ENCODE measurements around the gene DRD3.
A peak's percentile ranks its signal among the peaks of the same experiment; 100 is the strongest.

DRD3 gene

DNA sequence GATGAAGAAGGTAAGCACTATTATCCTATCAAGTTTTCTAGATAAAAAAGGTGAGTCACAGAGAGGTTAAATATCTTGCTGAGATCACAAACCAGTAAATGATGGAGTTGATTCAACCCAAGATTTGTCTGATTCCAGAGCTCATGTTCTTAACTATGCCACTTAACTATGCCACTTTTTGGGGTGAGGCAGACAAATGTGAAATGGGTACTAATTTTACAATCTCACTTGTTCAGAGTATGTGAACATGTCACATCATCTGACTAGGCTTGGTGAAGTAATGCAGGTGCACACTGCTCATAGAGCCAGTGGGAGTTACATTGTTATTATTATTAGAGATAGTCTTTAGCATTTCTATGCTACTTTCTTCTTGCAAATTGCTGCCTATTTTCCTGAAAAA, 2.0 kb downstream of the DRD3 start:
- no peak for DNase-seq

GRCh38 chr3:114176487-114176886, 2.4 kb downstream of the DRD3 start:
- DNase-seq: no peak

- DNase-seq: no peak
Measured at GRCh38 chr3:114175204-114175987, 3.5 kb downstream of the DRD3 start.

GRCh38 chr3:114171677-114172076, 7.2 kb downstream of the DRD3 start:
- no peak for DNase-seq

DNA sequence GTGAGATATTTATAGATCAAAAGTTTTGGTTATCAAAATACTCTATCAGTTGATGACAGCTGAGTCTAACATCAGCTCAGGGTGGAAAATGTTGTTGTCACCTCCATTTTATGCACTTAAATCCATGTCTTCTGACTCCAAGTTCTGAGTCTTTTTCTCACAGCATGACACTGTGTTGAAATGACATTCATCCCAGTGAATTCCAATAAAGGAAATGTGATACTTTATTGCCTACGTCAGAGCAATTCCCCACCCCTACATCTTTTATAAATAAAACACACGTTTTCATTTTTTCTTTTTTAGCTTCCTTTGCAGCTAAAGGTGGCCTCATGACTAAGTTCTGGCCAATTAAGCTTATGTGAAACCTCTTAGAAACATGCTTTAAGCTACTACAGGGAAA, 10.7 kb downstream of the DRD3 start:
- no peak for DNase-seq

GRCh38 chr3:114157321-114157720, 21.5 kb downstream of the DRD3 start:
- no peak for DNase-seq

DNA sequence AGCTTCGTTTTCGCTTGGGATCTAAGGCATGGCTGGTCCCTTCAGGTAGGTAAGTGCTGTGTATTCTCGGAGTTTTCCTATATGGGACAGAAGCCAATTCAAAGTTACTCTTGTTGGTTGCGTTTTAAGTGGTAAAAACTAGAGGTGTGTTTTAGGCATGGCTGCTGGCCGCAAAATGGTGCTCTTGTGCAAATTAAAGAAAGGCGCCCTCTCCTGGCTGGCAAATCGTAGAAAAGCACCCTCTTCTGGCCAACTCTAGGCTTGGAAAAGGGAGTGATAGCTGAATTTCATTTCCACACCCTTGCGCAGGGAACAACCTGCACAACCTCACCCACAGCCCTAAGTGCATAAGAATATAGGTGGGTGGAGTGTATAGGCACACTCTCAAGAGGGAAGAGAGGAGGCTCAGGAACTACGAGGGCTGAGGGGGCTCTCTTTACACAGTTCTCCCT, 23.5 kb downstream of the DRD3 start:
- DNase-seq: peak; percentile 31

- no peak for DNase-seq
Measured at GRCh38 chr3:114154321-114154821, 24.5 kb downstream of the DRD3 start.

DNA sequence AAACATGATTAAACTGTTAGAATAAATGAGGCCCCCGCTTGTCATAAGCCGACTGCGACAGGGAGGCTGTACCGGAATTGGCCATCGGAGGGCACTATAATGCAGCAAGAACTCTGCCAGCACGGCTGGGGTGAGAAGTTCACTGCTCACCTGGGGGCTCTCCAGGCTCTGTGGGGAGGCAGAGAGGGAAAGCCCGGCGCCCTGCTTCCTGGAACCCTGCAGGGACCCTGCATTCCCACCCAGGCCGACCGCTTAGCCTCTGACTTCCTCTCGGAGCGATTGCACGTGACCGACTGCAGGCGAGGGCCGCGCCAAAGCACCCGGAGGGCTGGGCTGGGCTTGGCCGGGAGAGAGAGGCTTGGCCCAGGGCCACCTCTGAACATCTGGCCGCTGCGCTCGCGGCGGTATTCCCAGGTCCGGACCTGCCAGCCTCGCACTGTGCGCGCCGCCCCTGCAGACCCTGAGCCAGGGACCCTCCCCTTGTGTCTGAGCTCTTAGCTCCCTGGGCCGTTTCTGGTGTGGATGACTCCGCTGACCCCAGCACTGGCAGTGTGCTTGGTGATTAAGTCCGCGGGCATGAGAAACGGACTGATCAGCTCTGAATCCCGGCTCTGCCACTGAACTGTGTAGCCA, 26.2 kb downstream of the DRD3 start:
- DNase-seq: peak; percentile 86

DNA sequence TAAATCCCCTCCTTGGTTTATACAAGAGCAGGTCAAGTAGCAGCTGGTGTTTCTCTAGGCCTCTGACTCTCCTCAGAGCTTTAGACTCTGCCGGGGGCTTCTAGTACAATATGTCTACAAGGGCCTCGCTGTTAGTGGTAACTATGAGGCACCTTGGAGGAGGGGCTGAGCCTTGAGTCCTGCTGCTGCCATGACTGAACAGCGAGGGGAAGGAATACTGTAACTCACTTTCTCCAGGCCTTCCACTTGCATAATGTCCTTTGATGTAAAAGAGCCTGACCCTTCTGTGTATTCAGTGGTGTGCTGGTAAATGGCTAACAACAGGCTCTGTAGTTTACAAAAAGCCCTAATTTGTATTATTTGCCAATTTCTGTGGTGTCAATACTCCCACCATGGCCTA, 27.8 kb downstream of the DRD3 start:
- DNase-seq: no peak

DNA sequence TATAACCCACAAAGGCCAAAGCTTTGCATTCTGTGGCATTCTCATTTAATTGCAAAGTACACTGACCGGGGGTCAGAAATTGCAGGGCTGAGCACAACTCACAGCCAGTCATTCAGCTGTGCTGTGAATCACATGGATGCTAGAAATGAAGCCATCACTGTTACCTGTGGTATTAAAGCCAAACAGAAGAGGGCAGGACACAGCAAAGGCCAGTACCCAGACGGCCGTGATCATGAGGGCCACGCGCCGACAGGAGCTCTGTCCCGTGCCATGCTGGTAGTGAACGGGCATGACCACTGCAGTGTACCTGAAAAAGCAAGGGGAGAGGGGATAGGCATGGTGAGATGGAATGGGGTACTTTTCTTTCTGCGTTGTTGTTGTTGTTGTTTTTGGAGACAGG, 31.6 kb downstream of the DRD3 start:
- no peak for DNase-seq

DNA sequence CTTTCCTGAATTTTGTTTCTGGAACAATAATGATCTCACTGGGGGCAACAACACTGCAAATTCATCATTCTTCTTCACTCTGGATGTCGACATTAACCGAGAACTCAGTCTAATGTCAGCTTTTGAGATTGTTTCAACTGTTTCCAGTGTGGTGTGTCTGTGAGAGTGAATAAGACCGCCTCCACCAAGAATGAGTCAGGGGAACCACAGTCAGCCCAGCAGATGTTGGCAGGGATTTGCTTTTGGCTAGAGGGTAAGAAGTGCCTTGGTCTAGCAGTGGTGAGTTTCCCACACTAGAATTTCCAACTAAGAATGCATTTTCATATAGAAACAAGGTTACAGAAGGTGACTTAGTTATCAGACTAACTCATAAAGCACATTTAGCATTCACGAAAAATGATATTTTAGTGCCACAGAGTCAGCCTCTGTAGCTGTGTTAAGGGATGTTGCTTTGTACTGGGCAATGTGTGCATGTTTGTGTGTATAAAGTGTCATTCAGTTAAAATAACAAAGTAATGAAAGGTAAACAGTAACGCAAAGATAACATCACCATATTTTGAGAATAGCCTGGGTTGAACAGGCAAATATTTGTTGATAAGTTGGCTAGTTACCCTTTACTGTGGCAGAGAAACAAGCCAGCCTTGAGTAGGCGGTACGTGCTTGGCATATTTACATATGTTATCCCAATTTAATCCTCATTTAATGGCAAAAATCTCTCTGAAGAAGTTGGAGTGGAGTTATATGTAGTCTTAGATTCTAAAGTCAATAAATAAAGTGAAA, 33.8 kb downstream of the DRD3 start:
- DNase-seq: no peak

DNA sequence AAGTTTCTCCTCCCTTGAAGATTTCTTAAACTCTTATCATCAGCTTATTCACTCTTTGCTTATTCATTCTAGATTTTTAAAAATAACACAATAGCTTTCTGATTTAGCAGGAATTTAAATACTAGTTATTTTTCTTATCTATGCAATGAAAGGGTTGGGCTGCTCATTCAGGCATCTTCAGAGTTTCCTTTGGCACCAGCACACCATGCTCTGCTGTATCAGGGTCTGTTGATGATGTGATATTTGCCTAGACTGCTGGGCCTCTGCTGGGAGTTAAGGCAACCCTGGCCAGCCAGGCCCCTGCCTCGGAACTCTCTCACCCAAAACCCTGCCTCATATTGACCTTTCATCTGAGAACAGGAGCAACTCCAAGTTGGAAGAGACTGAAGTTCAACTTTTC, 35.0 kb downstream of the DRD3 start:
- no peak for DNase-seq

DNA sequence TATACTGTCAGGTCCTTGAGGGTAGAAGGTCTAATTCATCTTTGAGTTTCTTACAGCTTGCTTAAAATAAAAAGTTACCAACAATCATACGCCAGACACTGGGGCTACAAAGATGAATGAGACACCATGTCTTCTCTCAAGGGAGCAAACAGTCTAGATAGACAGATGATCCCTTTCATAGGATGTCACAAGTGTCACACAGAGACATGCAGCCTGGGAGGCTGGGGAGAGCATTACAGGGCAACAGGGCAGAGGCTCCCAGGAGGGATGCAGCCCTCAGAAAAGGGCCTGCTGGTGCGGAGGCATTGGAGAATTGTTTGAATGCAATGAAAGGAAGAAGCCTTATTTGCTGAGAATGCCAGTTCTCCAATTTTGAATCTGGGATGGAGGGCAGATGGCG, 39.0 kb downstream of the DRD3 start:
- DNase-seq: no peak

- no peak for DNase-seq
Measured at GRCh38 chr3:114133947-114134346, 44.9 kb downstream of the DRD3 start.

- no peak for DNase-seq
Measured at GRCh38 chr3:114132500-114132899, 46.4 kb downstream of the DRD3 start.

- no peak for DNase-seq
Measured at GRCh38 chr3:114128826-114129225, 50.0 kb downstream of the DRD3 start.

DNA sequence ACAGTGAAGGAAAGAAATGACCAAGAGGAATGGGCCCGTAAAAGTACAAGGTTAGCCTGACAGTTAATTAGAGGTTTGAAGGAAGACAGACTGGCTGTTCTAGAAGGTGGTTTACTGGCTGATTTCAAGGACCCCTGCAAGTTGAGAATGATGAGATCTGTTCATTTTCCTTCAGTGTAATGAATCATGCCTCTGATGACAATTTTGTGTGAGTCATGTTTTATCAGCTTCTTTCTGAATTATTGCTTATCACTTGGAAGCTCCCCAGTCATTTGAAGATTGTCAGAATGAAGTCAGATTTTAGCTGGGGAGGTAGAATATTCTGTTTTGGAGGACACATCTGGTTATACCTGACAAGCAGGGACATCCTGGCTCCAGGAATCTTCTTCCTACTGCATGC, 50.6 kb downstream of the DRD3 start:
- no peak for DNase-seq

DNA sequence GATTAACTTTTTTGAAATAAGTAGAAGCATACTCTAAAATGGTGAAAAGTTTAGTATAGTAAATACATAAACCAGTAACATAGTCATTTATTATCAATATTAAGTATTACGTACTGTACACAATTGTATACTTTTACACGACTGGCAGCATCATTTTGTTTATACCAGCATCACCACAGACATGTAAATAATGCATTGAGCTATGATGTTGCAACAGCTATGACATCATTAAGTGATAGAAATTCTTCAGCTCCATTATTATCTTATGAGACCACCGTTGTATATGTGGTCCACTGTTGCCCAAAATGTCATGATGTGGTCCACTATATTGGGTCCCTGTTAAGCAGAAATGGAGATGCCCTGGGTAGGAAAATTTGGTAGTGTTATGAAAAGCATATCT, 51.3 kb downstream of the DRD3 start:
- DNase-seq: no peak

GRCh38 chr3:114126461-114126860, 52.4 kb downstream of the DRD3 start:
- DNase-seq: no peak

DNA sequence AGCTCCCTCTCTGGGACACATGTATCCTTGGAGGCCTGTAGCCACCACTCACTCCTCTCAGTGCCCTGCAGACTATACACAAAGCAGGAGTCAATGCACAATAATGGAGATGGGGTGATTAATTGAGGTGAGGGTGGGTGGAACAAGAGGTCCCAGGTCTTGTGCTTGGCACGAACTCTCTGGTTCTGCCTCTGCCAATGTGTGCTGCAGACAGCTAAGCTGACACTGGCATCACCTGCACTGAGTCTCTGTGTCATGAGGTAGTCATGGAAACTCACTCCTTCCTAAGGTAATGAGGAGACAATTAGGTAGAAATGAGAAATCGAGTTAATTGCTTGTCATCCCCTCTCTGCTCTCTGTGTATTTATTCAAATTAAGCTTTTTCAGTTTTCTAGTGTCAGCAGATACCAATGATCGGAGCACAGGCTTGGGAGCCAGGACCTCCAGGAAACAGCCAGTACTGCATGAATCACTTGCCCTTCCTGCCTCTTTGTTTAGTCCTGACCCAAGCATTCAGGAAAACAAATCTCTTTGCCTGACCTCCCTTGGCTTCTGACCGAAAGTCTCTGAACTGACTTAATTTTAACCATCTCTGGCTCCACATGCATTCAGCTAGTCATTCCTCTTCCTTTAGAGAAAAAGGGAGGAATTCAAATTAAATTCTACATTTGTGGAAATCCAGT, 56.7 kb downstream of the DRD3 start:
- DNase-seq: no peak

DNA sequence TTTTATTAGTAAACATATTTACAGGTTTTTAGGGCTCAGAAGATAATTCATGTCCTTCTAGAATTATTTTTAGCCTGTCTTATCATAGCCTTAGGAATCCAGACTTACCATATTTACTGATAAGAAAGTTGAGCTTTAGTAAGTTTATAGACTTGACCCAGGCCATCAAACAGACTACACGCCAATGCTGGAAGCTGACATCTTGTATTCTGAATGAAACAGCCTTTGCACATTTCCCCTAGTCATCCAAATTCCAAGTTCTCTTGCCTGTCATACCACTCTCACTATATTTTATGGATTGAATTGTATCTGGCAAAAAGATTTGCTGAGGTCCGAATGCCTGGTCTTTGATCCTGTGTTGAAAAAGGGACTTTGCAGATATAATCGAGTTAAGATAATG, 58.6 kb downstream of the DRD3 start:
- no peak for DNase-seq

DNA sequence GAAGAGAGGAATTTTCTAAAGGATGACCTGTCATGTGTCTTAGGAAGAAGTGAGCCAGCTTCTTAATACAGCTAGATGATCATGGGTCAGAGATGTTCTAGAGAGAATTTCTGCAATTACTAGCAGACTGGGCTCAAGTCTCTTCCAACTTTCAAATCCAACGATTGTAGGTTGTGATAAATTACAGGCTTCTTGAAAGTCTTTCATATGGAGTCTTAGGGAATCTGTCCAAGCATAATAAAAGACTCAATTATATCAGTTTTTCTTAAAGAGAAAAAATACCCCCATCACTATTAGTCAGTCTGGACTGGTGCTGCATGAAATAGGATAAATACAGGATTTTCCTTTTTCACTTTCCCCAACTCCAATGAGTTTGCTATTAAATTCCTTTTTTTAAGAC, 59.1 kb downstream of the DRD3 start:
- no peak for DNase-seq

All from CD4-positive, alpha-beta T cell treated with Interleukin-10 for 1 hour (primary cell).